NB4 (cell line): ENCODE results near the gene CELA1.

Experiments
- CTCF ChIP-seq: IDR thresholded peaks from one replicate; pipeline ENCODE4 v1.5.1; 2012; ENCODE audit warnings: low read depth, low read length
- MYC ChIP-seq: IDR thresholded peaks from 2 replicates; pipeline ENCODE4 v1.6.1; 2011; ENCODE audit warnings: low read depth, low read length
- POLR2A ChIP-seq: IDR thresholded peaks from 2 replicates; pipeline ENCODE4 v1.6.1; 2011; ENCODE audit warnings: mild to moderate bottlenecking; ENCODE audit not compliant: insufficient read length; ENCODE audit errors: extremely low read depth

- TF ChIP-seq CTCF (no peak), POLR2A (peak; percentile 76), MYC (peak; percentile 76)
Observed at GRCh38 chr12:51323966-51324895, 22.2 kb downstream of the CELA1 start, which contains the start of gene BIN2.
